ENCODE measurements around the gene ARHGAP26.

GRCh38 chr5:142978252-142978651, 208.1 kb downstream of the ARHGAP26 start:
- TF ChIP-seq NFE2L2 (IDR thresholded peaks at IDR 0.05; ENCODE audit: low read depth, low read length): no peak
- TF ChIP-seq, protein P1, sequence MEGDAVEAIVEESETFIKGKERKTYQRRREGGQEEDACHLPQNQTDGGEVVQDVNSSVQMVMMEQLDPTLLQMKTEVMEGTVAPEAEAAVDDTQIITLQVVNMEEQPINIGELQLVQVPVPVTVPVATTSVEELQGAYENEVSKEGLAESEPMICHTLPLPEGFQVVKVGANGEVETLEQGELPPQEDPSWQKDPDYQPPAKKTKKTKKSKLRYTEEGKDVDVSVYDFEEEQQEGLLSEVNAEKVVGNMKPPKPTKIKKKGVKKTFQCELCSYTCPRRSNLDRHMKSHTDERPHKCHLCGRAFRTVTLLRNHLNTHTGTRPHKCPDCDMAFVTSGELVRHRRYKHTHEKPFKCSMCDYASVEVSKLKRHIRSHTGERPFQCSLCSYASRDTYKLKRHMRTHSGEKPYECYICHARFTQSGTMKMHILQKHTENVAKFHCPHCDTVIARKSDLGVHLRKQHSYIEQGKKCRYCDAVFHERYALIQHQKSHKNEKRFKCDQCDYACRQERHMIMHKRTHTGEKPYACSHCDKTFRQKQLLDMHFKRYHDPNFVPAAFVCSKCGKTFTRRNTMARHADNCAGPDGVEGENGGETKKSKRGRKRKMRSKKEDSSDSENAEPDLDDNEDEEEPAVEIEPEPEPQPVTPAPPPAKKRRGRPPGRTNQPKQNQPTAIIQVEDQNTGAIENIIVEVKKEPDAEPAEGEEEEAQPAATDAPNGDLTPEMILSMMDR (conservative IDR thresholded peaks at IDR 0.05; ENCODE audit: low read depth, low read length): no peak
